Adrenal gland (tissue), 12 donors: ENCODE results near the gene ADARB2. TPM values are rescaled to one million over a fixed set of nuclear protein-coding genes. Genes with fewer than 3 reads are reported as not detected.

Experiments used
- DNase-seq, 7 donors: peaks; one replicate each; pipeline ENCODE4 v3.0.0-alpha.2; 2019 to 2020
- H3K27ac ChIP-seq, 5 donors: fragments of 200-600 bp; sonication (generic) in 4 of 5; 1 replicate in 3 of 5; 2 replicates in 2 of 5; pipeline versions ENCODE4 v1.5.1 to v1.8.0; 2016 to 2020; ENCODE audit warnings: mild to moderate bottlenecking in 1 of 5
- H3K27me3 ChIP-seq: fragments of 200-600 bp; 2 replicates; pipeline ENCODE4 v1.8.0; 2021
- H3K36me3 ChIP-seq, 2 donors: fragments of 200-600 bp; replicated peaks in 1 of 2; 1 replicate in 1 of 2; 2 replicates in 1 of 2; pipeline versions ENCODE4 v1.5.1 to v1.8.0; 2018 to 2022
- H3K4me1 ChIP-seq, 2 donors: fragments of 200-600 bp; replicated peaks in 1 of 2; 1 replicate in 1 of 2; 2 replicates in 1 of 2; pipeline versions ENCODE4 v1.5.1 to v1.8.0; 2018 to 2021
- H3K4me3 ChIP-seq, 4 donors: fragments of 200-600 bp; sonication (generic) in 3 of 4; one replicate each; pipeline ENCODE4 v1.5.1; 2016 to 2018
- H3K9me3 ChIP-seq, 3 donors: fragments of 200-600 bp; sonication (generic) in 1 of 3; replicated peaks in 1 of 3; 1 replicate in 2 of 3; 2 replicates in 1 of 3; pipeline versions ENCODE4 v1.5.1 to v1.8.0; 2016 to 2021
- CTCF ChIP-seq, 6 experiments: fragments of 450-650 bp in 4 of 6; fragments of 200-600 bp in 2 of 6; sonication (generic) in 1 of 6; IDR thresholded peaks; 1 replicate in 5 of 6; 2 replicates in 1 of 6; pipeline versions ENCODE4 v1.5.1 to v1.8.0; 2016 to 2021; ENCODE audit warnings: antibody characterized with exemption in 6 of 6, mild to moderate bottlenecking in 2 of 6, moderate library complexity in 1 of 6
- POLR2A ChIP-seq, 2 donors: fragments of 450-650 bp; IDR thresholded peaks; one replicate each; pipeline ENCODE4 v1.6.1; 2017; ENCODE audit warnings: antibody characterized with exemption in 2 of 2, mild to moderate bottlenecking in 2 of 2, moderate library complexity in 1 of 2
- WGBS, 4 donors: extraction: QIAGEN DNeasy Blood & Tissue Kit in 2 of 4; methylation state at CpG; one replicate each; pipeline versions ENCODE4 v1.1.5 to v1.1.7; 2013 to 2017; 5-methylcytosine and 5-hydroxymethylcytosine counted together
- intact Hi-C, 2 donors: fragments of 100-400 bp; cut with DNase I; formaldehyde crosslinking; loops; one replicate each; pipeline versions ENCODE4 v1.14.1 to v1.15.0; 2022 to 2023
- polyA plus RNA-seq, 3 donors: library from polyadenylated mRNA; stranded (reverse); fragments of 200-250 nt in 2 of 3; fragments of 350-450 nt in 1 of 3; fragmentation: Illumina TruSeq in 1 of 3; extraction: RNeasy Lipid Tissue Mini Kit (QIAGEN cat#74804) in 1 of 3; gene quantifications; one replicate each; pipeline ENCODE4 v1.2.3, GENCODE V29; 2013 to 2014
- total RNA-seq, 9 donors: library from RNA; depleted of rRNA in 4 of 9; stranded (reverse); fragments of >200 nt in 4 of 9; fragments of 120-200 nt in 1 of 9; fragmentation: NEBNext Ultra II Directional in 1 of 9; extraction: Animal tissue kit (Norgen Biotek cat#: 25700) in 1 of 9; gene quantifications; one replicate each; pipeline versions ENCODE4 v1.1.0 to v1.2.4, GENCODE V29; 2013 to 2023
- donor health status: healthy with polysubstance abuse.
- donor health status: Bipolar disorder and iron deficiency.
- donor health status: DM: yes; HTN: yes; CAD: no.
- donor health status: DM: no; HTN: no; CAD: no.
- donor health status: DM: no; HTN: no; CAD: no.
- donor health status: DM: yes; HTN: yes; CAD: no.

The ADARB2 gene
- total and polyA plus RNA-seq, 12 donors, result 0.14 to 3.1 (median 0.91) TPM

DNA sequence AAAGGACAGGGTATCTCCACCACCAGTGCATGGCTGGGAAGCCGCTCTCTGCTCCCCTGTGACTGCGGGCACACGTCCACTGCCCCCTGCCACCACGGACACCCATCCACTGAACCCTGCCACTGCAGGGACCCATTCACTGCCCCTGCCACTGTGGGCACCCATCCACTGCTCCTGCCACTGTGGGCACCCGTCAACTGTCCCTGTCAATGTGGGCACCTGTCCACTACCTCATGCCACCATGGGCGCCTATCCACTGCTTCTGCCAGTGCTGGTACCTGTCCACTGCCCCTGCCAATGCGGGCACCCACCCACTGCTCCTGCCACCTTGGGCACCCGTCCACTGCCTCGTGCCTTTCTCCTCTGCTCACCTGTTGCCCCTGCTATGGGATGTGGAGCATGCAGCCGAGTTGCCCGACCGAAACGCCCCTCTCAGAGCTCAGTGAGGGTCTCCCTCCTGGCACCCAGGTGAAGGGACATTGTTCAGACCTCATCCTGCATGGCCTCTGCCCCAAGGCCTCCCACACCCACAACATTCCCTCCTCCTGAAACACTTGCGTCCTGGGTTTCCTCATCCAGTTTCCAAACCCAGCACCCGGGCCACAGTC lies 207.4 kb downstream of the ADARB2 start:
- Histone ChIP-seq H3K9me3 (no peaks in the 10 kb centered on the region), H3K4me1 (no peaks in the 10 kb centered on the region), H3K4me3 (no peak overlapping the region), H3K27me3 (no peaks in the 10 kb centered on the region), H3K27ac (no peak overlapping the region), H3K36me3 (no peaks in the 10 kb centered on the region)
- WGBS, 4 donors, result 84 to 89% (median 87%) methylated on average over 14 to 15 of the region's 15 CpGs
- TF ChIP-seq POLR2A (IDR thresholded peaks at IDR 0.05), result no peak
- no peak for TF ChIP-seq CTCF (IDR thresholded peaks at IDR 0.05)
- intact Hi-C loops, result no loop called here
- DNase-seq, result no peak

DNA sequence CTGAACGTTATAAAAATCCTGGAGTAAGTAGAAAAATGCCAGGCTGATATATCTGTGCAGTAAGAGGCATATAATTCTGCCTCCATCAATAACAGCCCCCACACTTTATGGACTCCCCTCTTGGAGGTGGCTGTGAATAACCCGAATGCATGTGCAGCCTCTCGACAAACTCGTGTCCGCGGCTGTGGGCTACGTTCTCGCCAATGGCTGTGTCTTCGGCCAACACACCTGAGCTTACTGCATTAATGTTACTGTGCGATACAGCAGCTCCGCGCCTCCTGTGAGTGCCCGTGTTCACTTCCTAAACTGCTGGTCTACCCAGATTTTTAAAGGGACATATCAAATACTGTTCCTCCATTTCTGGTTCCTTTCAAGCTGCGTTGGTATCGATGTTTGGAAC lies 209.4 kb downstream of the ADARB2 start:
- H3K9me3 ChIP-seq, result no peaks in the 10 kb centered on the region
- H3K4me3 ChIP-seq, result no peak overlapping the region
- WGBS, 4 donors, result 74 to 88% (median 80%) methylated on average over 15 of the region's 15 CpGs
- no peak overlapping the region for H3K27ac ChIP-seq
- no peak for DNase-seq
- no peaks in the 10 kb centered on the region for H3K36me3 ChIP-seq
- TF ChIP-seq POLR2A (IDR thresholded peaks at IDR 0.05) (no peak), CTCF (IDR thresholded peaks at IDR 0.05) (no peak)
- no peaks in the 10 kb centered on the region for H3K27me3 ChIP-seq
- no peaks in the 10 kb centered on the region for H3K4me1 ChIP-seq
- intact Hi-C loops, result no loop called here

DNA sequence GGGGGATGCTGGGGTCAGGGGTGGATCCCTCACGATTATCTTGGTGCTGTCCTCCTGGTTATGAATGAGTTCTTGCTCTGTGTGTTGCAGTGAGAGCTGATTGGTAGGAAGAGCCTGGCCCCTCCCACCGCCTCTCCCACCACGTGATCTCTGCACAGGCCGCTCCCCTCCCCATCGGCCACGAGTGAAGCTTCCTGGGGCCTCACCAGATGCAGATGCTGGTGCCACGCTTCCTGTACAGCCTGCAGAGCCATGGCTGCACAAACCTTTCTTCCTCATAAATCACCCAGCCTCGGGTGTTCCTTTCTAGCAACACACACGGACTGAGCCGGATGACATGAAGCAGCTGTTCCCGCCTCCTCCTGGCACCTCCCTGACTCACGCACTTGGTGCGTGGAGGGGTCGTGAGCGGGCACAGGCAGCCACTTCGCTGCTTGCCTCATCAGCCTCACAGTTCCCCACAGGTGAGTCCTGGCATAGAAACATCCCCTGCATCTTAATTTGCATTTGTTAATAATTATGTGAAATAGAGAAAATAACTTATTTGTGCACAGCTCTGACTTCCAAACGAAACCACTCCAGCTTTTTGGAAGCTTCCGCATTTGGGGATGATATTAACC lies 210.8 kb downstream of the ADARB2 start:
- no peaks in the 10 kb centered on the region for H3K36me3 ChIP-seq
- 49 to 54% (median 53%) methylated on average over 17 to 18 of the region's 18 CpGs for WGBS, 4 donors
- H3K9me3 ChIP-seq, result no peaks in the 10 kb centered on the region
- no peak overlapping the region for H3K27ac ChIP-seq
- no peaks in the 10 kb centered on the region for H3K4me1 ChIP-seq
- TF ChIP-seq CTCF (IDR thresholded peaks at IDR 0.05), result no peak
- no peak for TF ChIP-seq POLR2A (IDR thresholded peaks at IDR 0.05)
- no peaks in the 10 kb centered on the region for H3K27me3 ChIP-seq
- intact Hi-C loops, result no loop called here
- no peak for DNase-seq
- no peak overlapping the region for H3K4me3 ChIP-seq

DNA sequence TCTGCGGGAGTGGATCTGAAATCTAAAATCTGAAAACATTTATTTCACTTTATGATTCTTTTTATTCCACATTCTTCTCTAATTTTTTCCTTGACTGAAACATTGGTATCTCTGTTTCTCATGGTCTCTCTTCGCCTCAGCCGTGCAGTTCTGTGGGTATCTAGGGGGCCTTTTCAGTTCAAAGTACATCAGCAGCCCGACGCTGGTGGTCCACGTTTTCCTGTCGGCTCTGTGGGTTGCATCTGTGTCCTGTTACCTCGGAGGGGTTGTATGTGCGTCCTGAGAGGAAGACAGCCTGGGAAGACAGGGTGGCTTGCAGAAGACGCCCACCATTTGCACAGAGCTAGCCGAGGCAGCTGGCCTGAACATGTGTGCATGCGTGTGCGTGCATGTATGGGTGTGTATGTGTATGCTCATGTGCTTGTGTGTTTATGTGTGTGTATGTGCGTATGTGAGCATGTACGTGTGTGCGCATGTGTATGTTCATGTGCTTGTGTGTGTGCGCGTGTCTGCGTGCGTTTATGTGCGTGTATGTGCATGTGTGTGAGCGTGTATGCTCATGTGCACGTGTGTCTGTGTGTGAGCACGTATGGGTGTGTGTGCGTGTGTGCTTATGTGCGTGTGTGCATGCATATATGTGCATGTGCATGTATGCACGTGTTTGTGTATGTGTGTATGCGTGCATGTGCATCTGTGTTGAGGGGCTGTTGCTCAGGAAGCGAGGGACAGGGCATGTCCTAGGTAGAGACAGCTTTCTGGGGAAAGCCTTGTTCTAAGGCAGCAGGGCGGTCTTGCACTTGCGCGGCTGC lies 211.8 kb downstream of the ADARB2 start:
- H3K27ac ChIP-seq, result no peak overlapping the region
- H3K4me3 ChIP-seq, result no peak overlapping the region
- H3K9me3 ChIP-seq, result no peaks in the 10 kb centered on the region
- H3K27me3 ChIP-seq, result no peaks in the 10 kb centered on the region
- TF ChIP-seq CTCF (IDR thresholded peaks at IDR 0.05) (no peak), POLR2A (IDR thresholded peaks at IDR 0.05) (no peak)
- no peak for DNase-seq
- WGBS, 4 donors, result 85 to 89% (median 88%) methylated on average over 31 to 32 of the region's 32 CpGs
- no peaks in the 10 kb centered on the region for H3K36me3 ChIP-seq
- H3K4me1 ChIP-seq, result no peaks in the 10 kb centered on the region
- intact Hi-C loops, result no loop called here
